Astrocyte (in vitro differentiated cells and primary cell): ENCODE measurements around the gene CTDSPL. TPM values are rescaled to one million over a fixed set of nuclear protein-coding genes. Genes with fewer than 3 reads are reported as not detected.

Source experiments
- DNase-seq: peaks from one replicate; pipeline ENCODE4 v3.0.0-alpha.2; 2010; ENCODE audit warnings: low read depth
- FAIRE-seq: peaks from 2 replicates; lab custom pipeline; 2011; peaks lifted over from hg19 to GRCh38; lab: Jason Lieb, UNC
- H2AFZ ChIP-seq: 2 replicates; pipeline ENCODE4 v1.6.0; 2012; ENCODE audit warnings: low read depth, low read length, inconsistent platforms
- H3K27ac ChIP-seq: 2 replicates; pipeline ENCODE4 v1.5.1; 2011; ENCODE audit warnings: low read depth, low read length, inconsistent platforms
- H3K27me3 ChIP-seq: 2 replicates; pipeline ENCODE4 v1.6.0; 2011; ENCODE audit warnings: low read length, inconsistent platforms; ENCODE audit not compliant: insufficient read depth
- H3K36me3 ChIP-seq: 2 replicates; pipeline ENCODE4 v1.5.1; 2011; ENCODE audit warnings: low read length, inconsistent platforms; ENCODE audit not compliant: insufficient read depth
- H3K4me1 ChIP-seq: 2 replicates; pipeline ENCODE4 v1.5.1; 2011; ENCODE audit warnings: low read length, inconsistent platforms; ENCODE audit not compliant: insufficient read depth
- H3K4me2 ChIP-seq: 2 replicates; pipeline ENCODE4 v1.6.0; 2012; ENCODE audit warnings: low read length, inconsistent platforms
- H3K4me3 ChIP-seq: 2 replicates; pipeline ENCODE4 v1.5.1; 2011; ENCODE audit warnings: low read depth, mild to moderate bottlenecking, low read length, inconsistent platforms; ENCODE audit not compliant: insufficient read depth
- H3K79me2 ChIP-seq: 2 replicates; pipeline ENCODE4 v1.6.0; 2012; ENCODE audit warnings: mild to moderate bottlenecking, low read length, inconsistent platforms; ENCODE audit not compliant: insufficient read depth
- H3K9ac ChIP-seq: 2 replicates; pipeline ENCODE4 v1.6.0; 2012; ENCODE audit warnings: mild to moderate bottlenecking, low read length, inconsistent platforms
- H3K9me3 ChIP-seq: 2 replicates; pipeline ENCODE4 v1.5.1; 2012; ENCODE audit warnings: low read depth, mild to moderate bottlenecking, low read length, inconsistent platforms; ENCODE audit not compliant: insufficient read depth
- H4K20me1 ChIP-seq: 2 replicates; pipeline ENCODE4 v1.6.0; 2012; ENCODE audit warnings: low read length, inconsistent platforms; ENCODE audit not compliant: insufficient read depth
- H3K27ac Mint-ChIP-seq: one replicate; pipeline ENCODE4 v1.8.0; 2021; ENCODE audit warnings: mild to moderate bottlenecking, mixed read lengths; ENCODE audit not compliant: unreplicated experiment
- H3K27me3 Mint-ChIP-seq: one replicate; pipeline ENCODE4 v1.8.0; 2021; ENCODE audit warnings: low read depth, mixed read lengths; ENCODE audit not compliant: unreplicated experiment
- H3K36me3 Mint-ChIP-seq: one replicate; pipeline ENCODE4 v1.8.0; 2021; ENCODE audit warnings: low read depth, mixed read lengths; ENCODE audit not compliant: unreplicated experiment
- H3K4me1 Mint-ChIP-seq: one replicate; pipeline ENCODE4 v1.8.0; 2021; ENCODE audit warnings: low read depth, mixed read lengths; ENCODE audit not compliant: unreplicated experiment
- H3K4me3 Mint-ChIP-seq: one replicate; pipeline ENCODE4 v1.8.0; 2021; ENCODE audit warnings: mild to moderate bottlenecking, moderate library complexity, mixed read lengths; ENCODE audit not compliant: unreplicated experiment
- H3K9me3 Mint-ChIP-seq: one replicate; pipeline ENCODE4 v1.8.0; 2021; ENCODE audit warnings: mild to moderate bottlenecking, mixed read lengths; ENCODE audit not compliant: unreplicated experiment
- CTCF ChIP-seq: IDR thresholded peaks from 2 replicates; pipeline ENCODE4 v1.5.1; 2011; ENCODE audit warnings: low read depth, mild to moderate bottlenecking, inconsistent platforms, low read length, moderate library complexity; ENCODE audit not compliant: insufficient read depth
- EZH2 ChIP-seq: IDR thresholded peaks from 2 replicates; pipeline ENCODE4 v1.6.1; 2012; ENCODE audit warnings: mild to moderate bottlenecking, low read length, inconsistent platforms; ENCODE audit not compliant: insufficient read depth
- total RNA-seq: library from RNA; stranded (reverse); gene quantifications from 2 replicates; pipeline ENCODE4 v1.2.1, GENCODE V29; 2021

The CTDSPL gene
- total RNA-seq, 1 donor from 2014 or later, result 37.9 TPM

- no peak for TF ChIP-seq CTCF
- no peak for TF ChIP-seq EZH2
- H3K4me1 Mint-ChIP-seq, result peaks cover 16% of the 10 kb centered on the region
- H3K4me2 ChIP-seq, result no peak overlapping the region
- peaks cover 9% of the 10 kb centered on the region for H3K79me2 ChIP-seq
- H3K27me3 Mint-ChIP-seq, result no peaks in the 10 kb centered on the region
- peaks cover 7% of the 10 kb centered on the region for H3K36me3 Mint-ChIP-seq
- no peaks in the 10 kb centered on the region for H3K36me3 ChIP-seq
- no peaks in the 10 kb centered on the region for H3K4me1 ChIP-seq
- no peak overlapping the region for H3K27ac ChIP-seq
- FAIRE-seq, result no peak
- H3K9me3 ChIP-seq, result no peaks in the 10 kb centered on the region
- H4K20me1 ChIP-seq, result peaks cover 34% of the 10 kb centered on the region
- H2AFZ ChIP-seq, result no peak overlapping the region
- DNase-seq, result no peak
- no peak overlapping the region for H3K9ac ChIP-seq
- H3K27me3 ChIP-seq, result no peaks in the 10 kb centered on the region
- H3K4me3 Mint-ChIP-seq, result no peak overlapping the region
- H3K9me3 Mint-ChIP-seq, result no peaks in the 10 kb centered on the region
- H3K27ac Mint-ChIP-seq, result no peak overlapping the region
- no peak overlapping the region for H3K4me3 ChIP-seq
These were observed 35.1 kb downstream of the CTDSPL start for GRCh38 chr3:37896827-37897226.

GRCh38 chr3:37897763-37898162 lies 36.1 kb downstream of the CTDSPL start:
- DNase-seq (no peak), FAIRE-seq (no peak)
- H3K9me3 ChIP-seq, result no peaks in the 10 kb centered on the region
- no peak overlapping the region for H3K4me3 ChIP-seq
- H4K20me1 ChIP-seq, result peaks cover 34% of the 10 kb centered on the region
- TF ChIP-seq CTCF, result no peak
- TF ChIP-seq EZH2, result no peak
- H3K79me2 ChIP-seq, result peaks cover 9% of the 10 kb centered on the region
- no peaks in the 10 kb centered on the region for H3K4me1 ChIP-seq
- Mint-ChIP-seq H3K27me3 (no peaks in the 10 kb centered on the region), H3K9me3 (no peaks in the 10 kb centered on the region), H3K4me1 (peaks cover 15% of the 10 kb centered on the region), H3K27ac (no peak overlapping the region), H3K4me3 (no peak overlapping the region), H3K36me3 (peaks cover 9% of the 10 kb centered on the region)
- H3K4me2 ChIP-seq, result no peak overlapping the region
- H3K27ac ChIP-seq, result no peak overlapping the region
- no peaks in the 10 kb centered on the region for H3K27me3 ChIP-seq
- H3K9ac ChIP-seq, result no peak overlapping the region
- H3K36me3 ChIP-seq, result no peaks in the 10 kb centered on the region
- no peak overlapping the region for H2AFZ ChIP-seq

- TF ChIP-seq EZH2 (no peak), CTCF (no peak)
- Histone ChIP-seq H3K36me3 (no peaks in the 10 kb centered on the region), H3K4me3 (no peak overlapping the region), H3K79me2 (peaks cover 9% of the 10 kb centered on the region), H3K27ac (no peak overlapping the region), H2AFZ (no peak overlapping the region), H4K20me1 (peaks cover 37% of the 10 kb centered on the region), H3K9me3 (no peaks in the 10 kb centered on the region), H3K27me3 (no peaks in the 10 kb centered on the region), H3K9ac (no peak overlapping the region), H3K4me1 (no peaks in the 10 kb centered on the region), H3K4me2 (no peak overlapping the region)
- Mint-ChIP-seq H3K27ac (no peak overlapping the region), H3K36me3 (peaks cover 10% of the 10 kb centered on the region), H3K4me1 (peaks cover 11% of the 10 kb centered on the region), H3K4me3 (no peak overlapping the region), H3K9me3 (no peaks in the 10 kb centered on the region), H3K27me3 (no peaks in the 10 kb centered on the region)
- no peak for FAIRE-seq
- no peak for DNase-seq
These were observed 36.7 kb downstream of the CTDSPL start for GRCh38 chr3:37898424-37898823.
